CD14-positive monocyte (primary cell): ENCODE data around the gene PIK3AP1. TPM values are rescaled to one million over a fixed set of nuclear protein-coding genes. Genes with fewer than 3 reads are reported as not detected.
A peak's percentile ranks its signal among the peaks of the same experiment; 100 is the strongest.

Source experiments
- DNase-seq, 3 donors: peaks; one replicate each; pipeline ENCODE4 v3.0.0-alpha.2; 2011 to 2022
- H2AFZ ChIP-seq: 2 replicates; pipeline ENCODE4 v1.6.0; 2012; ENCODE audit warnings: mild to moderate bottlenecking, low read depth, low read length, inconsistent platforms; ENCODE audit not compliant: insufficient read depth, poor library complexity, severe bottlenecking
- H3K27ac ChIP-seq, 2 donors: 1 replicate in 1 of 2; 2 replicates in 1 of 2; pipeline ENCODE4 v1.5.1; 2012 to 2013; ENCODE audit warnings: low read length in 2 of 2, control low read depth in 1 of 2, inconsistent platforms in 1 of 2, low read depth in 1 of 2, mild to moderate bottlenecking in 1 of 2
- H3K27me3 ChIP-seq, 2 donors: one replicate each; pipeline versions ENCODE4 v1.6.0 to v1.6.1; 2011 to 2013; ENCODE audit warnings: low read length in 2 of 2; ENCODE audit not compliant: control insufficient read depth in 2 of 2, insufficient read depth in 2 of 2
- H3K36me3 ChIP-seq, 2 donors: replicated peaks in 1 of 2; 1 replicate in 1 of 2; 2 replicates in 1 of 2; pipeline versions ENCODE4 v1.5.1 to v1.6.1; 2012 to 2013; ENCODE audit warnings: low read length in 2 of 2, control low read depth in 1 of 2, inconsistent platforms in 1 of 2, mild to moderate bottlenecking in 1 of 2; ENCODE audit not compliant: insufficient read depth in 2 of 2, control insufficient read depth in 1 of 2
- H3K4me1 ChIP-seq, 2 donors: 1 replicate in 1 of 2; 2 replicates in 1 of 2; pipeline versions ENCODE4 v1.5.1 to v1.6.1; 2012 to 2013; ENCODE audit warnings: low read length in 2 of 2, control low read depth in 1 of 2, inconsistent platforms in 1 of 2, mild to moderate bottlenecking in 1 of 2, moderate library complexity in 1 of 2; ENCODE audit not compliant: insufficient read depth in 2 of 2, control insufficient read depth in 1 of 2
- H3K4me2 ChIP-seq: replicated peaks from 2 replicates; pipeline ENCODE3; 2012; ENCODE audit warnings: low read length, moderate library complexity, mild to moderate bottlenecking; ENCODE audit not compliant: poor library complexity, severe bottlenecking; ENCODE audit errors: extremely low read depth
- H3K4me3 ChIP-seq, 3 experiments: fragments of 200-600 bp in 1 of 3; sonication (generic) in 1 of 3; replicated peaks in 1 of 3; 1 replicate in 2 of 3; 2 replicates in 1 of 3; pipeline ENCODE4 v1.5.1; 2011 to 2013; ENCODE audit warnings: low read length in 3 of 3, mild to moderate bottlenecking in 3 of 3, control low read depth in 2 of 3, low read depth in 2 of 3, inconsistent platforms in 1 of 3, moderate library complexity in 1 of 3
- H3K79me2 ChIP-seq: 2 replicates; pipeline ENCODE4 v1.6.0; 2012; ENCODE audit warnings: mild to moderate bottlenecking, control low read depth, inconsistent platforms, low read length, moderate library complexity; ENCODE audit not compliant: insufficient read depth
- H3K9ac ChIP-seq: 2 replicates; pipeline ENCODE4 v1.6.0; 2017; ENCODE audit warnings: low read length, mild to moderate bottlenecking; ENCODE audit not compliant: insufficient read depth, poor library complexity, severe bottlenecking
- H3K9me3 ChIP-seq, 2 donors: replicated peaks in 1 of 2; 1 replicate in 1 of 2; 2 replicates in 1 of 2; pipeline versions ENCODE4 v1.5.1 to v1.6.1; 2012 to 2013; ENCODE audit warnings: low read length in 2 of 2, control low read depth in 1 of 2; ENCODE audit not compliant: control insufficient read depth in 1 of 2, insufficient read depth in 1 of 2
- H4K20me1 ChIP-seq: 2 replicates; pipeline ENCODE4 v1.6.0; 2012; ENCODE audit warnings: mild to moderate bottlenecking, low read length, control low read depth, moderate library complexity; ENCODE audit not compliant: insufficient read depth
- H3K27ac Mint-ChIP-seq, 7 donors: one replicate each; pipeline ENCODE4 v1.8.0; 2020; ENCODE audit warnings: mild to moderate bottlenecking in 7 of 7, mixed read lengths in 7 of 7, moderate library complexity in 6 of 7, inconsistent platforms in 2 of 7
- H3K27me3 Mint-ChIP-seq, 3 donors: one replicate each; pipeline ENCODE4 v1.8.0; 2021 to 2022; ENCODE audit warnings: low read depth in 3 of 3, mild to moderate bottlenecking in 3 of 3, mixed read lengths in 3 of 3, moderate library complexity in 3 of 3, inconsistent platforms in 1 of 3
- H3K36me3 Mint-ChIP-seq, 2 donors: one replicate each; pipeline ENCODE4 v1.8.0; 2020; ENCODE audit warnings: mixed read lengths in 2 of 2, inconsistent platforms in 1 of 2, mild to moderate bottlenecking in 1 of 2
- H3K4me1 Mint-ChIP-seq: one replicate; pipeline ENCODE4 v1.8.0; 2020; ENCODE audit warnings: mild to moderate bottlenecking, mixed read lengths
- H3K4me3 Mint-ChIP-seq, 2 donors: one replicate each; pipeline ENCODE4 v1.8.0; 2020; ENCODE audit warnings: mild to moderate bottlenecking in 2 of 2, mixed read lengths in 2 of 2, moderate library complexity in 1 of 2
- H3K9me3 Mint-ChIP-seq, 7 donors: one replicate each; pipeline ENCODE4 v1.8.0; 2020 to 2022; ENCODE audit warnings: mixed read lengths in 7 of 7, mild to moderate bottlenecking in 6 of 7, moderate library complexity in 6 of 7, inconsistent platforms in 2 of 7
- CTCF ChIP-seq: fragments of 200-600 bp; IDR thresholded peaks from one replicate; pipeline ENCODE4 v1.8.0; 2022; ENCODE audit warnings: antibody characterized with exemption, mild to moderate bottlenecking
- WGBS: methylation state at CpG from one replicate; pipeline ENCODE4 v1.1.5; 2013; ENCODE audit warnings: missing lambda C conversion rate; ENCODE audit not compliant: insufficient coverage; 5-methylcytosine and 5-hydroxymethylcytosine counted together
- intact Hi-C, 2 donors: fragments of 100-400 bp; cut with micrococcal nuclease; formaldehyde crosslinking; loops; one replicate each; pipeline versions ENCODE4 v1.15.0 to v1.15.1; 2023
- polyA plus RNA-seq, 3 donors: library from polyadenylated mRNA; depleted of rRNA in 1 of 3; unstranded in 2 of 3; stranded (reverse) in 1 of 3; fragments of 300-500 nt in 2 of 3; fragments of >200 nt in 1 of 3; fragmentation: Illumina TruSeq in 2 of 3; gene quantifications; 1 replicate in 2 of 3; 2 replicates in 1 of 3; pipeline ENCODE4 v1.2.3, GENCODE V29; 2012 to 2021

The PIK3AP1 gene
- polyA plus RNA-seq, 3 donors: 95.5 to 157 (median 112) TPM

GRCh38 chr10:96675846-96676245 lies 44.5 kb downstream of the PIK3AP1 start:
- no peak overlapping the region for H3K4me3 Mint-ChIP-seq
- intact Hi-C loops: no loop called here
- peaks cover 96% of the 10 kb centered on the region for H3K79me2 ChIP-seq
- H3K36me3 Mint-ChIP-seq: peaks cover 45 to 51% of the 10 kb centered on the region in 2 donors
- no peak for TF ChIP-seq CTCF
- peaks cover 54% of the 10 kb centered on the region for H4K20me1 ChIP-seq
- no peaks in the 10 kb centered on the region for H3K9me3 ChIP-seq
- peak overlapping the region in 1 of 2 donors; percentile 61 for H3K27ac ChIP-seq
- no peak overlapping the region for H3K4me2 ChIP-seq
- no peaks in the 10 kb centered on the region for H3K9me3 Mint-ChIP-seq
- no peak overlapping the region for H3K4me3 ChIP-seq
- H2AFZ ChIP-seq: no peak overlapping the region
- DNase-seq: no peak
- H3K4me1 Mint-ChIP-seq: peaks cover 64% of the 10 kb centered on the region
- H3K4me1 ChIP-seq: peaks cover 46 to 52% of the 10 kb centered on the region in 2 donors
- WGBS: 80% methylated on average over 1 of the region's 3 CpGs
- H3K27me3 ChIP-seq: no peaks in the 10 kb centered on the region
- H3K27ac Mint-ChIP-seq: peak overlapping the region; percentile 66 to 91 (median 78)
- peaks cover 0 to 22% of the 10 kb centered on the region in 2 donors for H3K36me3 ChIP-seq
- H3K9ac ChIP-seq: no peak overlapping the region
- peaks cover 0 to 3% (median 0%) of the 10 kb centered on the region in 3 donors for H3K27me3 Mint-ChIP-seq

GRCh38 chr10:96673318-96674099 lies 46.8 kb downstream of the PIK3AP1 start:
- Histone ChIP-seq H4K20me1 (peaks cover 50% of the 10 kb centered on the region), H3K27ac (peak overlapping the region; percentile 79 to 98), H3K36me3 (peaks cover 4 to 13% of the 10 kb centered on the region in 2 donors), H3K4me1 (peaks cover 55 to 65% of the 10 kb centered on the region in 2 donors), H3K9ac (peak overlapping the region; percentile 75), H3K4me2 (peak overlapping the region; percentile 76), H3K27me3 (no peaks in the 10 kb centered on the region), H3K79me2 (peaks cover 96% of the 10 kb centered on the region), H3K9me3 (no peaks in the 10 kb centered on the region), H2AFZ (peak overlapping the region; percentile 74), H3K4me3 (peak overlapping the region; percentile 19 to 73 (median 69))
- H3K4me1 Mint-ChIP-seq: peaks cover 75% of the 10 kb centered on the region
- H3K27me3 Mint-ChIP-seq: peaks cover 0 to 3% (median 0%) of the 10 kb centered on the region in 3 donors
- H3K27ac Mint-ChIP-seq: peak overlapping the region; percentile 97 to 100 (median 98)
- no peaks in the 10 kb centered on the region for H3K9me3 Mint-ChIP-seq
- 3% methylated on average over 3 of the region's 11 CpGs for WGBS
- intact Hi-C loops: loop anchor here in 1 of 2 donors (1.0 kb wide), 1 partner anchor 16 kb away; no protein-coding TSS in a partner anchor
- peak; percentile 83 to 97 (median 96) for DNase-seq
- TF ChIP-seq CTCF: no peak
- peak overlapping the region; percentile 78 to 90 for H3K4me3 Mint-ChIP-seq
- peaks cover 34 to 44% of the 10 kb centered on the region in 2 donors for H3K36me3 Mint-ChIP-seq
